Mucosa of gallbladder (tissue), 1 donor: ENCODE measurements around the gene D2HGDH. TPM values are rescaled to one million over a fixed set of nuclear protein-coding genes. Genes with fewer than 3 reads are reported as not detected.

ENCODE experiments used
- total RNA-seq: library from RNA; stranded (reverse); gene quantifications from one replicate; pipeline ENCODE4 v1.2.1, GENCODE V29; 2021
- donor health status: DM: no; HTN: no; CAD: no.

D2HGDH gene
- total RNA-seq, 1 donor from 2014 or later, result 71.5 TPM

Other genes starting within 250 kb of the D2HGDH start
- 158 TPM for gene STK25, start 226.0 kb upstream of the D2HGDH start, total RNA-seq
- 76.8 TPM for gene BOK, start 175.9 kb upstream of the D2HGDH start, total RNA-seq
- 53.8 TPM for gene THAP4, start 97.5 kb upstream of the D2HGDH start, total RNA-seq
- gene ATG4B, start 96.9 kb upstream of the D2HGDH start, total RNA-seq, result 130 TPM
- 26.2 TPM for gene DTYMK, start 47.8 kb upstream of the D2HGDH start, total RNA-seq
- gene ING5, start 32.6 kb upstream of the D2HGDH start, total RNA-seq, result 47.4 TPM
- 26.4 TPM for gene GAL3ST2, start 42.2 kb downstream of the D2HGDH start, total RNA-seq
- 34.8 TPM for gene NEU4, start 74.6 kb downstream of the D2HGDH start, total RNA-seq
- 1.5 TPM for gene PDCD1, start 124.3 kb downstream of the D2HGDH start, total RNA-seq
- not detected for gene RTP5, start 135.1 kb downstream of the D2HGDH start, total RNA-seq